GM19397 (cell line): ENCODE results near the gene PMEL.

Experiments used
- ATAC-seq: cut with Tn5 transposase; IDR thresholded peaks from one replicate; pipeline ENCODE4 v1.9.1; 2021; ENCODE audit warnings: mild to moderate bottlenecking, moderate library complexity; ENCODE audit not compliant: unreplicated experiment

The PMEL gene

GRCh38 chr12:55942577-55943136 lies 23.2 kb downstream of the PMEL start:
- no peak for ATAC-seq

GRCh38 chr12:55942055-55942454 lies 23.8 kb downstream of the PMEL start:
- no peak for ATAC-seq

DNA sequence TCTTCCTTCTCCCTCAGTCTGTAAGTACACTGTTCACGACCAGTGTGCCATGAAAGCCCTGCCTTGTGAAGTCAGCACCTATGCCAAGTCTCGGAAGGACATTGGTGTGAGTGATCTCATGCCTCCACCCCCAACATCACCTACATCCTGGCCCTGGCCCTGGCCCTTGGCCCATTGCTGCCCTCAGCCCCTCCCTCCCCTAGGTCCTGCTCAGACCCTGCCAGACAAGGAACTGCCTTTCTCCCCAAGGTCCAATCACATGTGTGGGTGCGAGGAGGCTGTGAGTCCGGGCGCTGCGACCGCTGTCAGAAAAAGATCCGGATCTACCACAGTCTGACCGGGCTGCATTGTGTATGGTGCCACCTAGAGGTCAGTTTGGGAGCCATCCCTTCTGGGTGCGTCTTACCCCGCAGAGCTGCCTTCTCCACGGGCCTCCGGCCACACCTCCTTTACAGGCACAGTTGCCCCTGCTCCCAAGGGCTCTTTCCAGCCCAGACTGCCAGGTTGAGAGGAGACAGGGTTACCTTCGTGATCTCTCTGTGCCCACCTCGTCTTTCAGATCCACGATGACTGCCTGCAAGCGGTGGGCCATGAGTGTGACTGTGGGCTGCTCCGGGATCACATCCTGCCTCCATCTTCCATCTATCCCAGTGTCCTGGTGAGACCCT lies 25.6 kb downstream of the PMEL start:
- peak; percentile 89 for ATAC-seq

DNA sequence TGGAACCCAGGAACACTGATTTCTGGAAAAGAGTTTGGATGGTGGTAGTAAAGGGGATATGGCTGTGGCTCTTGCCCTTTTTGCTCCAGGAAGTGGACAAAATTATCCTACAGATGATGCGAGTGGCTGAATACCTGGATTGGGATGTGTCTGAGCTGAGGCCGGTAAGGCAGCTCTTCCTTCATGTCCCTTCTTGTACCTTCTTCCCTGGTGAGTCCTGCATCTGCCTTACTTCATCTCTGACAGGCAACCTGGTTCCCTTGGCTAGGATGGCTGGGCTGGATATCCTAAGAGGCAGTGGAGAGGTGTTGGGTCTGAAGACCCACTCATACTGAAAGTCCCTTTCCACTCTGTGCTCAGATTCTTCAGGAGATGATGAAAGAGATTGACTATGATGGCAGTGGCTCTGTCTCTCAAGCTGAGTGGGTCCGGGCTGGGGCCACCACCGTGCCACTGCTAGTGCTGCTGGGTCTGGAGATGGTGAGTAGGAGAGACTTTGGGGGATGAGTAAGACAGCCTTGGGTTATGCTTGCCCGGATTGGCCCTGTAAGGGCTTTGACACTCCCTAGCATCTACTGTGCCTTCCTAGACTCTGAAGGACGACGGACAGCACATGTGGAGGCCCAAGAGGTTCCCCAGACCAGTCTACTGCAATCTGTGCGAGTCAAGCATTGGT lies 26.9 kb downstream of the PMEL start:
- ATAC-seq: no peak

DNA sequence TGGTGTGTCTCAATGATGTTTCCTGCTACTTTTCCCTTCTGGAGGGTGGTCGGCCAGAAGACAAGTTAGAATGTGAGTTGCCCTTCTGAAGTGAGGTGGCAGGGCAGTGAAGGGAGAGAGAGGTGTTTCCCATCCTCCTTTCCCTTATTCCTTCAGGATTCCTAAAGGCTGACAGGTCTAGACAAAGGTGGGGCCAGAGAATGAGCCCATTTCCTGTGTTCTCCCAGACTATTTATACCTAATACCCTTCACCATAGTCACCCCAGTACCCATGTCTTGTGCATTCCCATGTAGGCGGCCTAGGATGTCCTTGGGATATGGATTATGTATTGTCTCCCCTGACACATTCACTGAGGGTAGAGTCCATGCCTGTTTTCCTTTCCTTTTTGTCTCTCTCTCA lies 27.9 kb downstream of the PMEL start:
- no peak for ATAC-seq

GRCh38 chr12:55935738-55936151 lies 30.1 kb downstream of the PMEL start:
- ATAC-seq: no peak

DNA sequence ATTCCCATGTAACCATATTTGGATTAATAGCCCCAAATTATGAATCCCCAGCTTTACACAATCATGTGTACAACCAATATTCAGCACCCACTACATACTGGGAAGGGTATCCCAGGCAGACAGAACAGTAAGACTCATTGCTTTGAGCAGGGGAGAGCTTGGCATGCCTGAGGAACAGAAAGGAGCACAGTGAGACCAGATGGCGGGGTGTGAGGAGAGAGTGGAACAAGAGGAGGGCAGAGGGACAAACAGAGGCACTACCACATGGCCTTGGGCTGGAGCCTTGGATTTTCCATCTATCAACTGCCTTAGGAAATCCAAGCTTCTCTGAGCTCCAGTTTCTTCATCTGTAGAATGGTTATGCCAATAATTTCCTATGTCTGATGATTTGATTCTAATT lies 31.1 kb downstream of the PMEL start:
- ATAC-seq: no peak

DNA sequence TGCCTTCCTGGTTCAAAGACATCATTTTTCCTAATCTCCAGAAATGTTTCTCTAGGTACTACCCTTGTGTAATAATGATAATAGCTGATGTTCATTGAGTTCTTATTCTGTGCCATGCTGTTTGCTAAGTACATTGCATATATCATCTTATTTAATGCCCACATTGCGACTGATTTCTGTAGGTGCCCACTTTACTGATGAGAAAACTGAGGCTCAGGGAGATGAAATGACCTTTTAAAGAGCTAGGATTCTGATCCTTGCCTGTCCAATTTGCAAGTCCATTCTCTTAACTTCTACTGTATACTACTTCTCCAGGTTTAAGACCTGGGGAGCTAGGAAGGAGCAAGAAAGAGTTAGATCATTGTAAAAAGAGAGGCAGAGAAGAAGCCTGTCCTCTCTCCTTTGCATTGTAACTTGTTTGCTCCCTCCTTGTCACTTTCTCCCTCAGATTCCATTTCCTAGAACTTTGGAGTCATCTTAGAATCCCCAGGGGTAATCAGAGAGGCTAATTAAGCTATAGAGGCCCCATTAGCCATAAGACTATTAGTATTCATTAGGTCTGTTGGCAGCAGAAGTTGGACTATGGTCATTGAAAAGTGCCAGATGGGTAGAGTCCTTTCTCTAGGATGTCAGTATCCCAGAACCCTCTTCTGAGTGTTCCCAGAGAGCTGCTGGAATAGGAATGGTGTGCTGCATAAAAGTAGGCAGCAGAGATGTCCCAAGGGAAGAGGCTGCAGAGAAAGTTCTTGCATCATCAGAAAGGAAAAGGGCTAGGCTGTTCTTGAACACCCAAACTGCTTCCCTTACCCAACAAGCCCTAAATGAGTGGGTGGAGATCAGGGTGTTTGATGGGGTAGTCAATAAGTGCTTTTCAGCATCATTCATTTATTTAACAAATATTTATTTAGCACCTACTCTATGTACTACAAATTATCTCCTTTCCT lies 31.8 kb downstream of the PMEL start:
- no peak for ATAC-seq

GRCh38 chr12:55933169-55933798 lies 32.6 kb downstream of the PMEL start:
- no peak for ATAC-seq

DNA sequence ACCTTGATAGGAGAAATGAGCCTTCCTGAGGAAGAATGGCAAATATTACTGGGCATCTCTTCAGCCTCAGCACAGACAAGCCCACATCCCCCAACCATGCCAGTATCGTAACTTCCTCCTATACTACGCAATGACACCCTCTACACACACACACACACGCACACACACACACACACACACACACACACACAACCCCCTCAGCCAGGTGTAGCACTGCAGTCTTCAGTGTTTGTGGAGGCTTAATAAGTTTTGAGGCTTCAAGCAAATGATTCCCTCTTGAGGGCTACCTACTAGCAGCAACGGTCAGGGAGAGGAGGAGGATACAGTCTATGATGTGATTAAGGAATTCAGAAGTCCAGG lies 33.3 kb downstream of the PMEL start:
- ATAC-seq: no peak

DNA sequence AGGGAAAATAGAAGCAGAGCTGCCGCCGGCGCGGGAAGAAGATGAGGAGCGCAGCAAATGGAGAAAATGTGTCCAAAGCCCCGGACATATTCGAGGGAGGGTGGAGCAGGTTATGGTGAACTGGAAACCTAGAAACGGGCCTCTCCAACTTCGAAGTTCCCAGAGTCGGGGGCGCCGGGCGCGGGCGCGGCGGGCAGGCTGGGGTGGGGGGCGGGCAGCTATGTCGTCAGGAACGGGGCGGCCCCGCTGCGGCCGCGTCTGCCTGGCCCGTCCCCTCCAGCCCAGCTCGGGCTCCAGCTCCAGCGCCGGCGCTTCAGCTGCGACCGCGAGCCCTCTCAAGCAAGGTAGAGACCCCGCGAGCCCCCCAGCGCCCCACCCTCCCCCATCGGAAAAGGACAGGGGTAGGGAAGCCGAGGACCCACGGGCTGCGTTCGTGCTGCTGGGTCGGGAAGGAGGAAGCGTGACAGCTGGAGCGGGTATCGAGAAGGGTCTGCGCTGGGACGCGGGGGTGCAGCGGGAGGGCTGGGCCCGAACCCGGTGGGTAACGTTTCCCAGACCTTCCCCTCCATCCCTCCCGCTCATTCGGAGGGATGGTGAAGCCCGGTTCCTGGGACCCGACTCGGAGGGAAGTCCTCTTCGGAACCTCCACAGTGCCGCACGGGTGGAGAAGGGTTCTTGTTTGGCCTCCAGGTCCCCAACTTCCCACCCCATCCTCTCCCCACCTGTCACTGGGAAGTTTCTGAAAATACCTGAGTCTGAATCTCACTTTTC lies 33.9 kb downstream of the PMEL start:
- ATAC-seq: no peak

DNA sequence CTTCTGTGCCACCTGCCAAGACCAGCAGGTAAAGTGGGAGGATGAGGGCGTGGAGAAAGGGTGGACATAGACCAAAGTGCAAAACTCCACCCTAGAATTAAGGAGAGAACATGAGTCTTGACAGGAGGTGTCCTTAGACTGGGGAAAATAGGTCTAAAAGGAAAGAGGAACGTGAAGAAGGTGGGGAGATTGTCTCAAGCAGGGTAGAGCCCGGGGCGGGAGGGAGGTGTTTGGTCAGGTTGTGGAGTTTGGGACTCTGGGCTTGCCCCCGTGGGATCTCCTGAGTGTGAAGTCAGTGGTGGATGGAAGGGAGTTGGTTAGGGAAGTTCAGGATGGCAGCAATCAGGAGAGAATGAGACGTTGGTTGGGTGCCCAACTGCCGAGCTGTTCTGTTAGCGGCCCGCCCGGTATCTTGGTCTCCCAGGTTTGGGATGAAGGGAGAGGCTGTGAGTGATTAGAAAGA lies 34.5 kb downstream of the PMEL start:
- no peak for ATAC-seq

GRCh38 chr12:55930771-55931316 lies 35.0 kb downstream of the PMEL start, which contains the start of gene DGKA:
Gene DGKA (plus strand): TSS chr12:55931162. CDS start chr12:55936504, 5,342 bp downstream.
- no peak for ATAC-seq

DNA sequence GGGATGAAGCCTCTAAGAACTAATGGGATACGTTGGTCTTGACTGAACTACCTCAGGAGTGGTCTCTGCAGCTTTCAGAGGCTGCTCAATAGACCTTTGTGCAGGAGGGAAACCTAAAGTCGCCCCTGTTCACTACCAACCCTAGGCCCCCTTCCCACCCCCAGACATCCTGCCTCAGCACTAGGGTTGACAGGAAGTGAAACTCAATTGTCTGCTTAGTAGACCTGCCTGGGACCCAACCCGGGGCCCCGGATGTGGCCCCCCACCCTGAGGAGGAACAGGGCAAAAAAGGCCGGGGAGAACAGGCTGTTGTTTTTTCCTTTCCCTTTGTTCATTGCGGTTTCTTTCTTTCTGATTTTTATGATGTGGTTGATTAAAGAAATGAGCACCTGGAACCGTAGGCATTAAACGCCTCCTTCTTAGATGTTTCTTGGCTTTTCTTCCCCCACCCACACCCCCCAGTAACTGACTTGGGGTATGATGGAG lies 36.5 kb downstream of the PMEL start:
- peak; percentile 34 for ATAC-seq

- ATAC-seq: peak; percentile 32
These were observed 38.0 kb downstream of the PMEL start, which contains the start of gene PYM1 for GRCh38 chr12:55927588-55928502. Gene PYM1 (minus strand): TSS chr12:55927894. CDS start chr12:55927761, 133 bp downstream.

- ATAC-seq: peak; percentile 43
These were observed 38.9 kb downstream of the PMEL start for GRCh38 chr12:55926738-55927587.
